ES-I3 (cell line): ENCODE results near the gene TLR9.
A peak's percentile ranks its signal among the peaks of the same experiment; 100 is the strongest.

ENCODE experiments used
- H3K36me3 ChIP-seq: 2 replicates; pipeline ENCODE4 v1.6.1; 2013; ENCODE audit warnings: mild to moderate bottlenecking, low read length, control low read depth, moderate library complexity; ENCODE audit not compliant: insufficient read depth
- H3K4me1 ChIP-seq: 2 replicates; pipeline ENCODE4 v1.6.1; 2013; ENCODE audit warnings: mild to moderate bottlenecking, control low read depth, low read length; ENCODE audit not compliant: insufficient read depth
- H3K9ac ChIP-seq: 2 replicates; pipeline ENCODE4 v1.6.1; 2013; ENCODE audit warnings: low read depth, mild to moderate bottlenecking, low read length, moderate library complexity
- H3K9me3 ChIP-seq: 2 replicates; pipeline ENCODE4 v1.6.1; 2013; ENCODE audit warnings: mild to moderate bottlenecking, low read length, moderate library complexity; ENCODE audit not compliant: control insufficient read depth, insufficient read depth

Gene TLR9

GRCh38 chr3:52205727-52206372 is 19.6 kb downstream of the TLR9 start:
- Histone ChIP-seq H3K9ac (no peak overlapping the region), H3K4me1 (no peaks in the 10 kb centered on the region), H3K36me3 (peaks cover 64% of the 10 kb centered on the region), H3K9me3 (no peaks in the 10 kb centered on the region)

DNA sequence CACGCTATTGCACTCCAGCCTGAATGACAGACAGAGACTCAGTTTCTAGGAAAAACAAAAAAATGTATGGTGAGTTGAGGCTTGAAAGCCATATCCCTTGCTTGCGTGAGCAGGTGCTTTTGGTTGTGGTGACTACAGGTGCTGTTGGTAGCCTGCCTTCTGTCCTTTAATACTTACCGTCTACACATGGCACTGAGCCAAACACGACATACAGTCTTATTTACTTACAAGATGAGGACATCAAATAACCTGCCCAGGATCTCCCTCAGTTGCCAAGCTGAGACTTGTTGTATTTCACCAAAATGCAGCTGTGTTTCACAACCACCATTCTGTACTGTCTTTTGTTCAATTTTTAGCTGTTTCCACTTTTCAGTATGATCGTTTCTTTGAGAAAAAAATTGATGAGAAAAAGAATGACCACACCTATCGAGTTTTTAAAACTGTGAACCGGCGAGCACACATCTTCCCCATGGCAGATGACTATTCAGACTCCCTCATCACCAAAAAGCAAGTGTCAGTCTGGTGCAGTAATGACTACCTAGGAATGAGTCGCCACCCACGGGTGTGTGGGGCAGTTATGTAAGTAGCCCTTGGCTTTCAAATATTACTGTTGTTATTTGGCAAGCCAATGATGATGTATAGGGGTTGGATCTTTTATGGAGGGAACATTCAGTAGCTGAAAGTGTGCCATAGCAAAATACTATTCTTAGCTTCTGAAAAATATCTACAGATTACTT is 20.9 kb downstream of the TLR9 start:
- H3K36me3 ChIP-seq = peaks cover 52% of the 10 kb centered on the region
- no peaks in the 10 kb centered on the region for H3K9me3 ChIP-seq
- no peak overlapping the region for H3K9ac ChIP-seq
- H3K4me1 ChIP-seq = no peaks in the 10 kb centered on the region

- H3K4me1 ChIP-seq = no peaks in the 10 kb centered on the region
- H3K9ac ChIP-seq = no peak overlapping the region
- peaks cover 51% of the 10 kb centered on the region for H3K36me3 ChIP-seq
- no peaks in the 10 kb centered on the region for H3K9me3 ChIP-seq
Measured at GRCh38 chr3:52203701-52204100, 21.7 kb downstream of the TLR9 start.

- H3K36me3 ChIP-seq = peaks cover 43% of the 10 kb centered on the region
- no peak overlapping the region for H3K9ac ChIP-seq
- peaks cover under 1% of the 10 kb centered on the region for H3K4me1 ChIP-seq
- no peaks in the 10 kb centered on the region for H3K9me3 ChIP-seq
Measured at GRCh38 chr3:52202384-52203077, 22.9 kb downstream of the TLR9 start.

DNA sequence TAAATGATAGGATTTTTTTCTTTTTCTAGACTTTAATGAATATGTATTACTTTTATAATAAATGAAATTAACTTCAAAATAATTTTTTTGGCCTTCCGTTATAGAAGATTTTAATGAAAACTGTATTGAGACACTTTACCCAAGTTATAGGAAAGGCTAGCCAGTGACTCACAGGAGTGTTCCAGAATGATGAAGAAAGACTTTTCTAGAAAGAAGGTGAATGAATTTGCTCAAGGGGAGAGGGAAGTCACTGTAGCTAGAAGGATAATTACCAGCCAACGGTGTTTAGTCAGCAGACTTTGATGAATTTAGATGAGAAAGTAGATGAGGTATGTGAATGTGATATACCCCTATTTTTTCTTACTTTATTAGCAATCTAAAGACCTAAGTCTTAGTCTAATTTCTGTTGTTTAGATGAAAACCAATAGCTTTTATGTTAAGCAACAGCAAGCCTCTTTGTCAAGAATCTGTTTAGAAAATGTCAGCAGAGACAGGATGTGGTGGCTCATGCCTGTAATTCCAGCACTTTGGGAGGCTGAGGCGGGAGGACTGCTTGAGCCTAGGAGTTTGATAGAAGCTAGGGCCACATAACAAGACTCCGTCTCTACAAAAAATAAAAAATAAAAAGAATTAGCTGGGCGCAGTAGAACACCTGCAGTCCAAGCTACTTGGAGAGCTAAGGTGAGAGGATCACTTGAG is 24.3 kb downstream of the TLR9 start:
- Histone ChIP-seq H3K9ac (no peak overlapping the region), H3K4me1 (peaks cover 6% of the 10 kb centered on the region), H3K9me3 (no peaks in the 10 kb centered on the region), H3K36me3 (peaks cover 39% of the 10 kb centered on the region)

GRCh38 chr3:52198643-52199608 is 26.5 kb downstream of the TLR9 start:
- peaks cover 6% of the 10 kb centered on the region for H3K4me1 ChIP-seq
- H3K9ac ChIP-seq = peak overlapping the region; percentile 84
- peaks cover 18% of the 10 kb centered on the region for H3K36me3 ChIP-seq
- no peaks in the 10 kb centered on the region for H3K9me3 ChIP-seq

- Histone ChIP-seq H3K9ac (peak within 1 kb of the TSS; percentile 84), H3K9me3 (no peaks in the 10 kb centered on the region), H3K4me1 (peaks cover 6% of the 10 kb centered on the region), H3K36me3 (peaks cover 9% of the 10 kb centered on the region)
Measured at GRCh38 chr3:52197842-52198625, 27.4 kb downstream of the TLR9 start, which contains the start of gene ALAS1. TSS of gene ALAS1 (plus strand) at chr3:52198160. CDS start at chr3:52199242, 1,082 bp downstream.

- H3K36me3 ChIP-seq = peaks cover 3% of the 10 kb centered on the region
Measured at GRCh38 chr3:52197499-52197841, 28.0 kb downstream of the TLR9 start.

GRCh38 chr3:52196977-52197376 is 28.5 kb downstream of the TLR9 start:
- Histone ChIP-seq H3K36me3 (no peaks in the 10 kb centered on the region; the same call in 1 of the 2 replicates), H3K9me3 (no peaks in the 10 kb centered on the region), H3K9ac (no peak overlapping the region), H3K4me1 (peaks cover 6% of the 10 kb centered on the region)

More at GRCh38 chr3:52197499-52197841, 28.0 kb downstream of the TLR9 start:
- H3K9ac ChIP-seq = peak overlapping the region; percentile 84
- peaks cover 6% of the 10 kb centered on the region for H3K4me1 ChIP-seq
- H3K9me3 ChIP-seq = no peaks in the 10 kb centered on the region

DNA sequence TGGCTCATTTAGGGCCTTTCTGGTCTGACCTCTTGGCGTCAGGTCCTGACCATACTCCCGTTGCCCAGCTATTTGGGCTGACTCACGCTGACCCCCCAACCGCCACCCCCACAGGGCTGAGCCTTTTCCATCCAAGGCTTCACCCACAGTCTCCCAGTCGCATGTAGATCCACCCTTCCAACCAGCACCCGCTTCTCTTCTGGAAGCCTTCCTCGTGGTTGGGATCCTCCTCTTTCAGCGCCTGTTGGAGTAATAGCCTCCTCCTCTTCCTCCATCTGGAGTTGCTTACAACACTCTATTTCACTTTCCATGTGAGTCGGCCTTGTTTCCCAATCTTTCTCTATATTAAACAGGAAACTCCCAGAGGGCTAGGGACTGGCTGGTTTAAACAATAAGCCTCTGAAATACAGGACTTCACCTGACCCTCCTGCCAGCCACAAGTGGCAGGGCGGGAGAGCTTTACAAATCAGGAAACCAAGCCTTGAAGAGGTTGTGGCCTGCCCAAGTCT is 29.6 kb downstream of the TLR9 start:
- no peaks in the 10 kb centered on the region for H3K9me3 ChIP-seq
- no peak overlapping the region for H3K9ac ChIP-seq
- peaks cover 6% of the 10 kb centered on the region for H3K4me1 ChIP-seq
- H3K36me3 ChIP-seq = no peaks in the 10 kb centered on the region; the same call in 1 of the 2 replicates

DNA sequence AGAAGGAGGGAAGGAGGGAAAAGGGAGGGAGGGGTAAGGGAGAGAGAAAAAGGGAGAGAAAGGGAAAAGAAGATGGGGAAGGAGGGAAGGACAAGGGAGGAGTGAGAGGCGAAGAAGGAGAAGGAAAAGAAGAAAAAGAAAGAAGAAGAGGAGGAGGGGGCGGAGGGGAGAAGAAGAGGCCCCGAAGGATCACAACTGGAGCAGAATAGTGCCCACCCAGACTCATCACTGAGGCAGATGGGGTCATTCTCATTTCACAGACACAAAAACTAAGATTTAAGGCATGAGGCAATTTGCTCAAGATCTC is 30.2 kb downstream of the TLR9 start:
- Histone ChIP-seq H3K4me1 (peaks cover 6% of the 10 kb centered on the region), H3K36me3 (no peaks in the 10 kb centered on the region), H3K9ac (no peak overlapping the region), H3K9me3 (no peaks in the 10 kb centered on the region)

- H3K36me3 ChIP-seq = no peaks in the 10 kb centered on the region
- H3K9me3 ChIP-seq = no peaks in the 10 kb centered on the region
- no peak overlapping the region for H3K9ac ChIP-seq
- peaks cover 6% of the 10 kb centered on the region for H3K4me1 ChIP-seq
Measured at GRCh38 chr3:52194485-52195290, 30.8 kb downstream of the TLR9 start.
